GM18870 (cell line): ENCODE results near the gene EVA1A.

Experiments
- ATAC-seq: cut with Tn5 transposase; IDR thresholded peaks from one replicate; pipeline ENCODE4 v1.9.1; 2021; ENCODE audit warnings: moderate library complexity; ENCODE audit not compliant: unreplicated experiment

EVA1A gene

GRCh38 chr2:75456111-75456510, 104.6 kb downstream of the EVA1A start:
- ATAC-seq = no peak

- ATAC-seq = no peak
Measured at GRCh38 chr2:75454241-75454620, 106.5 kb downstream of the EVA1A start.

GRCh38 chr2:75453384-75454240, 107.1 kb downstream of the EVA1A start:
- no peak for ATAC-seq

GRCh38 chr2:75450068-75450467, 110.7 kb downstream of the EVA1A start:
- ATAC-seq = no peak

- no peak for ATAC-seq
Measured at GRCh38 chr2:75447176-75447575, 113.6 kb downstream of the EVA1A start.
